HG03039 (cell line): ENCODE measurements around the gene POLR3G.

Source experiments
- ATAC-seq: cut with Tn5 transposase; IDR thresholded peaks from one replicate; pipeline ENCODE4 v1.9.1; 2021; ENCODE audit warnings: mild to moderate bottlenecking, moderate library complexity; ENCODE audit not compliant: unreplicated experiment

Gene POLR3G

GRCh38 chr5:90474235-90475107 lies at the start of gene POLR3G, which contains the start of gene MBLAC2:
Gene POLR3G (plus strand): TSS chr5:90474864. CDS start chr5:90485568, 10,704 bp downstream.
Gene MBLAC2 (minus strand): TSS chr5:90474771. CDS start chr5:90474292, 479 bp downstream.
- peak; percentile 89 for ATAC-seq

- ATAC-seq, result no peak
Observed at GRCh38 chr5:90434116-90434714, 40.4 kb upstream of the POLR3G start.

- no peak for ATAC-seq
Observed at GRCh38 chr5:90437663-90438062, 37.0 kb upstream of the POLR3G start.

GRCh38 chr5:90438100-90438499 lies 36.6 kb upstream of the POLR3G start:
- ATAC-seq, result no peak

- ATAC-seq, result no peak
Observed at GRCh38 chr5:90440644-90441043, 34.0 kb upstream of the POLR3G start.

GRCh38 chr5:90446961-90447360 lies 27.7 kb upstream of the POLR3G start:
- no peak for ATAC-seq

- no peak for ATAC-seq
Observed at GRCh38 chr5:90461288-90461687, 13.4 kb upstream of the POLR3G start.

- ATAC-seq, result no peak
Observed at GRCh38 chr5:90472783-90473395, 1.8 kb upstream of the POLR3G start.

- peak; percentile 14 for ATAC-seq
Observed at GRCh38 chr5:90473396-90474234, 1.0 kb upstream of the POLR3G start.

GRCh38 chr5:90475436-90475980 lies 844 bp downstream of the POLR3G start:
- no peak for ATAC-seq

GRCh38 chr5:90476391-90476790 lies 1.7 kb downstream of the POLR3G start:
- no peak for ATAC-seq

- no peak for ATAC-seq
Observed at GRCh38 chr5:90477073-90477472, 2.4 kb downstream of the POLR3G start.

- no peak for ATAC-seq
Observed at GRCh38 chr5:90477621-90478215, 3.1 kb downstream of the POLR3G start.

- ATAC-seq, result no peak
Observed at GRCh38 chr5:90479611-90480385, 5.1 kb downstream of the POLR3G start.

GRCh38 chr5:90480699-90481098 lies 6.0 kb downstream of the POLR3G start:
- ATAC-seq, result no peak

- ATAC-seq, result no peak
Observed at GRCh38 chr5:90483206-90483605, 8.5 kb downstream of the POLR3G start.

GRCh38 chr5:90484540-90484939 lies 9.9 kb downstream of the POLR3G start:
- ATAC-seq, result no peak

GRCh38 chr5:90488791-90489190 lies 14.1 kb downstream of the POLR3G start:
- ATAC-seq, result no peak

GRCh38 chr5:90494043-90494442 lies 19.4 kb downstream of the POLR3G start:
- ATAC-seq, result no peak
